Body of pancreas (tissue), 4 donors: ENCODE data around the gene ACTR1A. TPM values are rescaled to one million over a fixed set of nuclear protein-coding genes. Genes with fewer than 3 reads are reported as not detected.

Experiments
- ATAC-seq: fragments of 150-250 bp; one replicate; pipeline ENCODE4 v1.9.1; 2016
- DNase-seq, 4 donors: peaks; one replicate each; pipeline ENCODE4 v3.0.0-alpha.2; 2019
- H3K27ac ChIP-seq, 4 donors: fragments of 200-600 bp; sonication (generic); 1 replicate in 3 of 4; 2 replicates in 1 of 4; pipeline versions ENCODE4 v1.5.1 to v1.6.1; 2016 to 2019; ENCODE audit warnings: mild to moderate bottlenecking in 1 of 4, mixed read lengths in 1 of 4, moderate library complexity in 1 of 4
- H3K27me3 ChIP-seq, 2 donors: fragments of 200-600 bp; sonication (generic); one replicate each; pipeline ENCODE4 v1.6.0; 2016; ENCODE audit warnings: mild to moderate bottlenecking in 1 of 2
- H3K36me3 ChIP-seq, 2 donors: fragments of 200-600 bp; sonication (generic); replicated peaks in 1 of 2; 2 replicates each; pipeline ENCODE4 v1.5.1; 2016; ENCODE audit warnings: low read depth in 2 of 2; ENCODE audit not compliant: insufficient read depth in 1 of 2
- H3K4me1 ChIP-seq: fragments of 200-600 bp; sonication (generic); one replicate; pipeline ENCODE4 v1.6.0; 2016
- H3K4me3 ChIP-seq, 2 donors: fragments of 200-600 bp; sonication (generic); 1 replicate in 1 of 2; 2 replicates in 1 of 2; pipeline ENCODE4 v1.5.1; 2016 to 2019
- H3K9me3 ChIP-seq, 3 donors: fragments of 200-600 bp; sonication (generic); 1 replicate in 2 of 3; 2 replicates in 1 of 3; pipeline ENCODE4 v1.5.1; 2016
- CTCF ChIP-seq, 7 experiments: fragments of 450-650 bp in 4 of 7; fragments of 200-600 bp in 3 of 7; sonication (generic) in 3 of 7; IDR thresholded peaks; one replicate each; pipeline ENCODE4 v1.5.1; 2016 to 2019; ENCODE audit warnings: antibody characterized with exemption in 7 of 7
- POLR2A ChIP-seq, 3 donors: fragments of 450-650 bp; IDR thresholded peaks; one replicate each; pipeline ENCODE4 v1.6.1; 2016; ENCODE audit warnings: antibody characterized with exemption in 3 of 3, mild to moderate bottlenecking in 2 of 3
- WGBS, 2 donors: methylation state at CpG; one replicate each; pipeline ENCODE4 v1.1.5; 2017; 5-methylcytosine and 5-hydroxymethylcytosine counted together
- intact Hi-C: fragments of 100-400 bp; cut with DNase I; formaldehyde crosslinking; loops from one replicate; pipeline ENCODE4 v1.15.1; 2023
- total RNA-seq, 2 donors: library from RNA; depleted of rRNA; stranded (reverse); fragments of >200 nt; gene quantifications; one replicate each; pipeline ENCODE4 v1.1.0, GENCODE V29; 2016

Gene ACTR1A
- total RNA-seq, 2 donors from 2014 or later = 35.5 to 55.0 TPM

DNA sequence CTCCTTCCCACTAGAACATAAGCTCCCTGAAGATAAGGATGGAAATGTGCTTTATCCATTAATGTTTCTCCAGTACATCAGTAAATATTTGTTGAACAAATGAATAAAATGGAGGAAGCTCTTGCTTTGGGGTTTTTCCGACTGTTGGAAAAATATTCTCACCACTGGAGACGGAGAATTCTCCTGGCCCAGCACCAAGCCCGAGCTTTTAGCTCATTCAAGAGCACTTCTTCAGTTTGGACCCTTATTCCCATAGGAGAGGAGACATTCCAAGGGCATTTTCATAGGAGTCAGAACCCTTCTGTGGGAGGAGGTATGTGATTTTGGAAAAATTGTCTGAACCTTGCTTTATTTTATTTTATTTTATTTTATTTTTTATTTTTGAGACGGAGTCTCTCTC lies 22.2 kb upstream of the ACTR1A start:
- no peak overlapping the region for H3K27ac ChIP-seq
- no peak overlapping the region for H3K4me3 ChIP-seq
- H3K9me3 ChIP-seq = no peaks in the 10 kb centered on the region
- 82 to 86% methylated on average over 4 of the region's 4 CpGs for WGBS, 2 donors
- no peaks in the 10 kb centered on the region for H3K27me3 ChIP-seq
- no peaks in the 10 kb centered on the region for H3K36me3 ChIP-seq
- TF ChIP-seq POLR2A (IDR thresholded peaks at IDR 0.05) = no peak
- H3K4me1 ChIP-seq = no peaks in the 10 kb centered on the region
- DNase-seq = no peak
- ATAC-seq = no peak
- intact Hi-C loops = no loop called here

DNA sequence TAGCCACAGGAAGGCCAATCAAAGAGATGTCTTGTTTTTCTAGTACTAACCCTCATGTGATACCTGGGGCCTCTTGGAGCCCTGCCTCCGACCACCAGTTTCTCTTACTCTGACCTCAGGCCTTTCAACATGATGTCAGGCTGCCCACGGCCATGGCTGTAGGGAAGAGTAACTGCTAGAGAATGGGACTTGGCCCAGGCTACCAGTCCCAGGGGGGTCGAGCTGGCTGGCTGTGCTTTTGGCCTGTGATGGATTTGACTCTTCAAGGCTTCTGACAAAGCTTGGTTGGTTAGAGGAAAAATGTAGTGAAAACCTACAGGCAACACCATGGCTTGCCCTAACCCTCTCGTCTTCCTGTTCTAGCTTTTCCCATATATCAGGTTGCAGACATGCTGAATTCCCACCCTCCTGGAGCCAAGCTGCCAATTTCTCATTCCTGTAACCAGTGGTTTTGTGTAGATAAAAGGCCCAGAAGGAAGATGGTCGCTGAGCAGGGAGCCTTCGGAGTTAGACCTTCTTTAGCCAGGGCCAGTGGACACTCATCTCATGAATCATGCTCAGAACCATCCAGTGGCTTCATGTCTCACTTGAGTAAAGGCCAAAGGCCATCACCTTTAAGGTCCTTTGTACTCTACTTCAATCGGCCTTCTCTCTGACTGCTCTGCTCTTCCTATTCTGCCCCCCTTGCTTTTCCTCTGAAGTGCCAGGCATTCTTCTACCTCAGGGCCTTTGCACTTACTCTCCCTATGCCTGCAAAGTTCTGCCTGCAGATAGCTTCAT lies 20.9 kb upstream of the ACTR1A start:
- peak in 1 of 4 donors; percentile 11 for DNase-seq
- no peak for TF ChIP-seq CTCF (IDR thresholded peaks at IDR 0.05)
- no peak for TF ChIP-seq POLR2A (IDR thresholded peaks at IDR 0.05)
- Histone ChIP-seq H3K4me3 (no peak overlapping the region), H3K27ac (no peak overlapping the region), H3K4me1 (no peaks in the 10 kb centered on the region), H3K36me3 (no peaks in the 10 kb centered on the region), H3K9me3 (no peaks in the 10 kb centered on the region), H3K27me3 (no peaks in the 10 kb centered on the region)
- peak; percentile 24 for ATAC-seq
- intact Hi-C loops = no loop called here
- 69 to 84% methylated on average over 5 to 7 of the region's 7 CpGs for WGBS, 2 donors

DNA sequence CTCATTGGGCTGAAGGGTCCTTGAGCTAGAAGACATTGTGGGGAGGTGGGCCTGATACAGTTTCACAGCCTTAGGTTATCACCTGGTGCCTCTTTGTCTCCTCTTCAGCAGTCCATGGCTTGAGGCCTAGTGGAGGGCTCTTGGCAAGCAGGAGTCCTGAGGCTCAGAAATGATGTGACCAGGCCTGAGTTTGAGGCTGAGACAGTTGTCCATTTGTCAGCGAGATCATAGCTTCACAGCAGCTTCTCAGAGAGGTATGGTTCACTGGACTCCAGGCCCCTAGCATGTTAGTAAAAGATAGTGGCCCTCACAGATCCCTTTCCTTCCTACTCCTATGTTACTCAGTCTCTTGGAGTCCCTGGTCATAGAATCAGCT lies 20.4 kb upstream of the ACTR1A start:
- ATAC-seq (no peak), DNase-seq (no peak)
- H3K4me3 ChIP-seq = no peak overlapping the region
- H3K27ac ChIP-seq = no peak overlapping the region
- H3K36me3 ChIP-seq = no peaks in the 10 kb centered on the region
- no peaks in the 10 kb centered on the region for H3K4me1 ChIP-seq
- no peaks in the 10 kb centered on the region for H3K27me3 ChIP-seq
- WGBS, 2 donors = 80 to 100% methylated on average over 1 of the region's 1 CpG
- intact Hi-C loops = no loop called here
- no peaks in the 10 kb centered on the region for H3K9me3 ChIP-seq
- no peak for TF ChIP-seq POLR2A (IDR thresholded peaks at IDR 0.05)
- TF ChIP-seq CTCF (IDR thresholded peaks at IDR 0.05) = no peak

DNA sequence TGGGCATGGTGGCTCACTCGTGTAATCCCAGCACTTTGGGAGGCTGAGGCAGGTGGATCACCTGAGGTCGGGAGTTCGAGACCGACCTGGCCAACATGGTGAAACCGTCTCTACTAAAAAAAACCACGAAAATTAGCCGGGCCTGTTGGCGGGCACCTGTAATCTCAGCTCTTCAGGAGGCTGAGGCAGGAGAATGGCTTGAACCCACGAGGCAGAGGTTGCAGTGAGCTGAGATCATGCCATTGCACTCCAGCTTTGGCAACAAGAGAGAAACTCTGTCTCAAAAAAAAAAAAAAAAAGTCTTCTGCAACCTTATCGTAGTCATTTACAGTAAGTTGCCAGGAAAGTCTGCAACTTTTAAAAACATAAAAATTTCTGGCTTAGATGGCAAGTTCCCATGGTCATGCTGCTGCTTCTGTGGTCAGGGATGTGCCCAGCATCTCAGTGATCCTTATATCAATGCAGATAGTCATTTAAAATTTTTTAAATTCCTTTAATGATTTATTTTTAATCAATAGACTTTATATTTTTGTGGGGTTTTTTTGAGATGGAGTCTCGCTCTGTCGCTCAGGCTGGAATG lies 16.8 kb upstream of the ACTR1A start:
- 84 to 95% methylated on average over 11 to 12 of the region's 12 CpGs for WGBS, 2 donors
- TF ChIP-seq CTCF (IDR thresholded peaks at IDR 0.05) (no peak), POLR2A (IDR thresholded peaks at IDR 0.05) (no peak)
- intact Hi-C loops = loop anchor here (10.0 kb wide), 1 partner anchor 65 kb away; no protein-coding TSS in a partner anchor
- Histone ChIP-seq H3K9me3 (no peaks in the 10 kb centered on the region), H3K36me3 (no peaks in the 10 kb centered on the region), H3K27me3 (no peaks in the 10 kb centered on the region), H3K27ac (no peak overlapping the region), H3K4me1 (peaks cover 11% of the 10 kb centered on the region), H3K4me3 (no peak overlapping the region)
- no peak for DNase-seq
- no peak for ATAC-seq

DNA sequence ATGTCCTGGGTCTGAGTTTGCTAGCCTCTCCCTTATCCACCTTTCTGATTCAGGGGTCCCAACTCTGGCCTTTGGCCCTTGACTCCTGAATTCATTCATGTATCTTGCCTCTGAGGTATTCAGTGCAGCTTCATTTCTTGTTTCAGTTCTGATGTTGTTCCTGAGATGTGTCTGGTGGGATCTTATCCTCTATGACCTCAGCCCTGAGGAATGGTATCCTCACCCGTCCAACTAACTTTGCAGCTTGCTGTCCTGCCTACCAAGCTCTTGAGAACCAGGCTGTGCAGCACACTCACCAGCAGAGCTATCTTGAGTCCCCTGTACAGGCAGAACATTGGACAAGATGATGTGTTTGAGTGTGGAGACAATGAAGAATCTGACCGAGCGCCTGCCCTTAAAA lies 15.0 kb upstream of the ACTR1A start:
- Histone ChIP-seq H3K27ac (no peak overlapping the region), H3K27me3 (no peaks in the 10 kb centered on the region), H3K36me3 (no peaks in the 10 kb centered on the region), H3K4me3 (no peak overlapping the region), H3K9me3 (no peaks in the 10 kb centered on the region), H3K4me1 (peaks cover 13% of the 10 kb centered on the region)
- 86 to 92% methylated on average over 3 of the region's 3 CpGs for WGBS, 2 donors
- no peak for DNase-seq
- no peak for TF ChIP-seq CTCF (IDR thresholded peaks at IDR 0.05)
- TF ChIP-seq POLR2A (IDR thresholded peaks at IDR 0.05) = no peak
- no peak for ATAC-seq
- intact Hi-C loops = loop anchor here (10.0 kb wide), 1 partner anchor 67 kb away; no protein-coding TSS in a partner anchor
